ENCODE data around the gene WASHC4. TPM values are rescaled to one million over a fixed set of nuclear protein-coding genes. Genes with fewer than 3 reads are reported as not detected.
"Not testable (repeated sequence)": the region's sequence is repeated elsewhere in the genome, so short reads cannot be mapped to it uniquely, and the experiment has no call there.

Gene WASHC4
- total RNA-seq, 1 experiment from 2014 or later, result 35.8 TPM

DNA sequence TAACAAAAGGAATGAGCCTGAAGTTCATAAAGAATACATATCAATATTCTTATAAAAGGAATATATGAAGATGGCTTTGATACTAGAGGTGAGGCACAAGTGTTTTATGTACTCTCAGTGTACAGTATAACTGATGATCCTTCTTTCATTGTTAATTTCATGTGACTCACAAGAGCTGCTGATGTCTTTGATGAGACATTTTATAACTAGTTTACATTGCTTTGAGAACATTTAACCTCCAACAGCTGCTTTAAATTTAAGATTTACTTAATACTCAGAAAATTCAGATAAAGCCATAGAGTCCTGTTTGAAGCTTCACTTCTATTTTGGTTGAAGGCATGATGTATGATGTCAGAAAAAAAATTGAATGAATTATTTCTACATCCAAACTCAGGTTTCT lies 59.8 kb downstream of the WASHC4 start:
- DNase-seq (ENCODE audit: low spot score), result no peak

DNA sequence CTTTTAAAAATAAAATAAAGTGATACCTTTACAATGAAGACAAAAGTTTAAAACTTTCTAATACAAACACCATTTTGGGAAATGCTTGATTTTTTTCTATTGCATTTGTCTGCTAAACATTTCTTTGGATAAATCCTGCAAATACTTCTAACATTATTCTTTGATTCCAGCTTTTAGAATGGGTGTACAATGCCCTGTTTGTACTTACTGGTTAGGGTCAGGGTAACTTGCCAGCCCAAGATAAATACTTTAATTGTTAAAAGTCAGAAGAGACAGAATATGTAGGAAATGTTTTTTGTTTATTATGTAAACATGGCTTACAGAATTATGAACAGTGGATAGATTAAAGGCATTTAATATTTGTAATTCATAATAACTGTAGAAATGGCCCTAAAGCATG lies 60.5 kb downstream of the WASHC4 start:
- DNase-seq (ENCODE audit: low spot score), result no peak

DNA sequence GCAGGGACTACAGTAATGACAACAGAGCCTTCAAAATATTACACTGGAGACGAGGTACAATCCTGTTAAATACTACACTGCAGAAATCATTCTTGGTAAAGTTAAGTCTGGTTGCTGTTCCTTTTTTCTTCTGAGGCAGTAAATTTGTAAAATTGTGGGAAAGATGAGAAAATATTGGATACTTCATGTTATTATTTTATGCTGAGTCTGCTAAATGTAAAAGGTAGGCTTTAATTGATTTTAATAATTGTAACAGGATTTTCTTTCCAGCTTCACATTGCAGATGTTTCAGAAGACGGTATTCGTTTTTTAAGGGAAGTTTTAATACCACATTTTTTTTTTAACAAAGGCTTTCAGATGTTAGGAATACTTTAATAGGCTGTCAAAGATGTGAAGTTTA lies 62.6 kb downstream of the WASHC4 start:
- no peak for DNase-seq (ENCODE audit: low spot score)

DNA sequence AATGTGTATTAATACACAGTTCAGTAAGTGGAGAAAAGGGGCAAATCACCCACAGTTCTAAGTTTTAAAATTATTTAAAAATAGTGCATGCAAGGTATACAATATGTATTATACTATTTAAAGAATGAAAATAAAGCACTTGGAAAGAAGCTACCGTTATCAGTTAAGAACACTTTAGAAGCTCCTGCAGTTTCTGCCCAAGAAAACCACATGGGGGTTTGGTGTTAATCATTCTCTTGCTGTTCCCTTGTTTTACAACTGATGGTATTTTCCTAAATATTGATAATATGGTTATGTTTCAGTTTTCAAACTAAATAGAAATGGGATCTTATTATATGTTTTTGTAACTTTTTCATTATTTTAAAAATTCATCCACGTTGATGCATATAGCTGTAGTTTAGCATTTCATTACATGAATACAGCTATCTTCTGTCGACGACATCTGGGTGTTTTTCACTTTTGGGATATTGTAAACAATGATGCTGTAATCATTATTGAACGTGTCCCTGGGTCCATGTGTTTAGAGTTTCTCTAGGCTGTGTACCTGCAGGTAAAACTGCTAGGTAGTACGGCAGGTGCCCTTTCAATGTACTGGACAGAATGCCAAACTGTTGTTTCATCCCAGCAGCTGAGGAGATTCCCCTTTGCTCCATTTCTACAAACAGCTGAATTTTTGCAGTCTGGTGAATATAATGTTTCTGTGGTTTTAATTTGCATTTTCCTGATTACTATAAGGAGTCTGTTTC lies 64.3 kb downstream of the WASHC4 start:
- DNase-seq (ENCODE audit: low spot score), result no peak

DNA sequence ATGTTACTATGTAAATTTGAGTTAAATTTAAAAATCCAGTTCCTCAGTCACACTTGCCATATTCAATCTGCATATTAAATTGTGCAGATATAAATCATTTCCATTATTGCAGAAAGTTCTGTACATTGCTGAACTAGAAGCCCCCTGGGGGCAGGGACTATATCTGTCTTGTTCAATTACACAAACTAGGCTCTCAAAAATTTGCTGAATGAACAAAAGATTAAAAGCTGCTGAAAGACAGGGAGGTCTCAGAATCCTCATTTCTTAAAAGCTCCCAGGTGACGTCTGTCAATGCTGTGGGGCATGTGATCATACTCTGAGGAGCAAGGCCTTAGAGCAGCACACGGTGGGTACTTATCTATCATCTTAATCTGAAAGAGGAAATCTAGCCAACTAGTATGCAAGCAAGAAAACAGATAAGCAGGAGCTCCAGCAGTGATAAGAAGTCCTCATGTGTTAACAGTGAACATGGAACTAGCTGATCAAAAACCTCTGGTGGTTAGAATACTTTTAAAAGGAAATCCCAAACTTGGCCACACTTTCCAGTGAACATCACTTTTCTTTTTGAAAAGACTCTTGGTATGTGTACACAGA lies 68.0 kb downstream of the WASHC4 start:
- no peak for DNase-seq (ENCODE audit: low spot score)

DNA sequence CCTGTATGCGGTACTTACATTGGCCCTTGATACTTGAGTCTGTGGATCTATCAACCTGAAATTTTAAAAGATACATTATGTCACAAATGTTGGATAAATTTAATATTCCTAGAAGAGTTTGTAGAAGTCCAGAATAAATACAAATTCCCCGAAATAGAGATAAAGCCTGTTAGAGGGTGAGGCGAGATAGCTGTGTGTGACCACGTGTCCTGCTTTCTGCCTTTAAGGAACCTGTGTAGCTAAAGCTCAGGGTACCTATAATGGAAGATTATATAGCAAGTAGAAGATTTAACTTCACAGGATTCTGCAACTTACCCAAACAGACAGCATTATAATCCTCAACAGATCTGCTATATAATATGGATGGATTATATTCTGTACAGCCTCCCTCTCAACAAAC lies 69.7 kb downstream of the WASHC4 start:
- no peak for DNase-seq (ENCODE audit: low spot score)

DNA sequence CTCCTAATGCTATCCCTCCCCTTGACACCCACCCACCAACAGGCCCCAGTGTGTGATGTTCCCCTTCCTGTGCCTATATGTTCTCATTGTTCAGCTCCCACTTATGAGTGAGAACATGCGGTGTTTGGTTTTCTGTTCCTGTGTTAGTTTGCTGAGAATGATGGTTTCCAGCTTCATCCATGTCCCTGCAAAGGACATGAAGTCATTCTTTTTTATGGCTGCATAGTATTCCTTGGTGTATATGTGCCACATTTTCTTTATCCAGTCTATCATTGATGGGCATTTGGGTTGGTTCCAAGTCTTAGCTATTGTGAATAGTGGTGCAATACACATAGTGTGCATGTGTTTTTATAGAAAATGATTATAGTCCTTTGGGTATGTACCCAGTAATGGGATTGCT lies 71.6 kb downstream of the WASHC4 start:
- not testable (repeated sequence) for DNase-seq (ENCODE audit: low spot score)

DNA sequence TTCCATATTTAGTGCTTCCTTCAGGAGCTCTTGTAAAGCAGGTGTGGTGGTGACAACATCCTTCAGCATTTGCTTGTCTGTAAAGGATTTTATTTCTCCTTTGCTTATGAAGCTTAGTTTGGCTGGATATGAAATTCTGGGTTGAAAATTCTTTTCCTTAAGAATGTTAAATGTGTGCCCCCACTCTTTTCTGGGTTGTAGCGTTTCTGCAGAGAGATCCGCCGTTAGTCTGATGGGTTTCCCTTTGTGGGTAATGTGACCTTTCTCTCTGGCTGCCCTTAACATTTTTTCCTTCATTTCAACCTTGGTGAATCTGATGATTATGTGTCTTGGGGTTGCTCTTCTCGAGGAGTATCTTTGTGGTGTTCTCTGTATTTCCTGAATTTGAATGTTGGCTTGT lies 75.9 kb downstream of the WASHC4 start:
- DNase-seq (ENCODE audit: low spot score), result not testable (repeated sequence)

DNA sequence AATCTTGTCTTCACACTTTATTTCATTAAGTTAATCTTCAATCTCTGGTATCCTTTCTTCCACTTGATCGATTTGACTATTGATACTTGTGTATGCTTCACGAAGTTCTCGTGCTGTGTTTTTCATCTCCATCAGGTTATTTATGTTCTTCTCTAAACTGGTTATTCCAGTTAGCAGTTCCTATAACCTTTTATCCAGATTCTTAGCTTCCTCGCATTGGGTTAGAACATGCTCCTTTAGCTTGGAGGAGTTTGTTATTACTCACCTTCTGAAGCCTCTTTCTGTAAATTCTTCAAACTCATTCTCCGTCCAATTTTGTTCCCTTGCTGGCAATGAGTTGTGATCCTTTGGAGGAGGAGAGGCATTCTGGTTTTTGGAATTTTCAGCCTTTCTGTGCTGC lies 76.4 kb downstream of the WASHC4 start:
- DNase-seq (ENCODE audit: low spot score), result not testable (repeated sequence)

DNA sequence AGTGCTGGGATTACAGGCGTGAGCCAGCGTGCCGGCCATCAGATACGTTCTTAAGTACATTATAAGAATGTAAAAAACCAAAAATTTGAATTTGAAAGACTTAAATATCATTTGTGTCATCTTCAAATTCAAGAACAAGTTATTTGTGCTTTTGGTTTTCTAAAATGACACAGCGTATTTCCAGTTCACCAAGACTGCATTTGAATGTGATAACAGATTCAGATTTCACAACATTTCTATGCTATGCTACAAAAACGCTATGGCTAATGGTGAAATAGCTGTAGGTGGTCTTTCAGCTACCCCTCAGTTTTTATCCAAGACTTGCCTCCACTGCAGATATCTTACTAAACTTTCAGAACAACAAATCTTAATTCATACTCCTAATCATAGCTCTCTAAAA lies 81.8 kb downstream of the WASHC4 start:
- DNase-seq (ENCODE audit: low spot score), result no peak

DNA sequence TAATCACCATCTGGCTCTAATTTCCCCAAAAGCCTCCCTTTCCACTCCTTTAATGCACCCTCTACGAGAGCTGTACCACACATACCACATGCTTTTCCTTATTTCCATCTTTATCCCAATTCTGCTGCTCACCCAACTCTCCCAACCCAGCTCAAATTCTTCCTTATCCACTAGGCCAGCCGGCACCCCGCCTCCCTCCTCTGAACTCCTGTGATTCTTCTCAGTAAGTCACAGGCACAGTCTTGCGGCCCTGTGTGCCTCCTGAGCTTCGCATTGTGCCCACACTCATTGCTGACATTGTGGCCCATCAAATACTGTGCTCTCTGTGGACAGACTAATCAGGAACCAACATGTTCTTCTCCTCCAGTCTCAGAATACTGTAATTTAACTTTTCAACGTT lies 83.0 kb downstream of the WASHC4 start:
- no peak for DNase-seq (ENCODE audit: low spot score)

DNA sequence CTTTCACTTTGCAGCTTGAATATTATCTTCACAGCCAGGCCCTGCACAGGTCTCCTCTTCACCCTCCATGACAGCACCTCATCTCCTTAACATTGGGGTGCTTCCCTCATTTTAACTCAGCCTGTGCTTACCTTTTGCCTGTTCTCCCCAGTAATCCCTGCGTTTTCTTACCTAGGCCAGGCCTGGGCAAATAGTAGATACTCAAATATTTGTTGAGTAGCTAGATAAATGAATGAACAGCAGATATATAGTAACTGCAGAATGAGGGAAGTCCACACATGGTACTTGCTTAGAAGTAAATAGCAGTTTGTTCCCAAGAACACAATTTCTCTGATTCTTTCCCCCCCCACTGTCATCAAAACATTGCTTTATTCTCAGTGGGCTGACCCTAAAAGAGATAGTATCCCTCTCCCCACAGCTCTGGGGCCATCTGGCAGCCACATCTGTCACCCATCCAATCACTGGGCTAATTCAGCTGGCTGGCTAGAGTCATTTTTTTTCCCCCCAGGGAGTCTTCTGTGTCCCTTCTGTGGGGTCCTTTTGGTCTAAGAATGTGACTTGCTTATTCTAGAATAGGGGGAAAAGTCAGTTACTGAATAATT lies 85.2 kb downstream of the WASHC4 start:
- no peak for DNase-seq (ENCODE audit: low spot score)

DNA sequence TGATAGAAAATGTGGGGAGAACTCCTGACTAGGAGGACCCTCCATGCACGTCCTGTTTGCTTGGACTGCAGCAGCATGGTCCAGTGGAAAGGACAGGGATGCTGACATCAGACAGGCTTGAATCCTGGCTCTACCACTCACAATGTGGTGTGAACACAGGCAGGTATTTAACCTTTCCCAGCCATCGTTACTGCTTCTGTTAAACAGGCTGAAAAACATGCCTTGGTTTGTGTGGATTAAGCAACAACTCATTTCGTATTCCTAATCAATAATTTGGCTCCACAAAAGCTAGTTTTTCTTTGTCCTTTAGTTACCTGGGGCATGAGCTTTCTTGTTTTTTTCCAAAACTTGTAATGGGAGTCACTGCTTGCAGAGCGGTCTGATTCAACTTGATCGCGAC lies 87.4 kb downstream of the WASHC4 start:
- DNase-seq (ENCODE audit: low spot score), result no peak

DNA sequence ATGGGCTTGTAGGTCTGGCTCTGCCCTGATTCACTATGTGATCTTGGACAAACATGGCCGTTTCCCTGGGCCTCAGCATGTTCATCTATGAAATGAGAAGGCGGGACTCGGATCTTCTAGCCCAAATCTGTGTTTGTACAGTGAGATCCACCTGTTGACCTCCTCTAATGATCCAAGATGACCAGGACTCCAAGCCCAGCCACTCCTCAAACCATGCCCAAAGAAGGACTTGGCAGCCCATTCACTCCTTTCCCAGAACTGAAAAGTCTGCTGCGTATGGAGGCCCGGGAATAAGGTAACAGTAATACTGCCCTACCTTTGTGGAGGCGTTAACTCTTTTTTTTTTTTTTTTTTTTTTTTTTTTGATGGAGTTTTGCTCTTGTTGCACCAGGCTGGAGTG lies 88.6 kb downstream of the WASHC4 start:
- DNase-seq (ENCODE audit: low spot score), result no peak

DNA sequence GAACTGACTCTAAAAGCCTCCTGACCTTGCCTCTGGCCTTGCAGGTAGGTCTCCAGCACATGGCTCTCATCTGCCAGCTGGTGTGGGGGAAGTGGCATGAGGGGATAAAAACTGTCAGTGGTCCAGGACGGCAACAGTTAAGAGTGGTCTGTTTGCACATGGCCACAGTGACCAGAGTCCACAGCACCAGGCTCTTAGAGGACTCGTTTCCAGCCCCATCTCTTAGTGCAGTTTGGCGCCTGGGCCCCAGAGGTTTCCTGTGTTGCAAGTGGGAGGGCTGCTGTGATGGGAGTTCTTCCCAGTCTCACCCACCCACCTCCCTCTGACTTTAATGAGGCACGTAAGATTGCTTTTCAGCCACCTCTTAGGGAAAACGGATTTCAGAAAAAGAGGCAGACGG lies 91.4 kb downstream of the WASHC4 start:
- DNase-seq (ENCODE audit: low spot score), result no peak

DNA sequence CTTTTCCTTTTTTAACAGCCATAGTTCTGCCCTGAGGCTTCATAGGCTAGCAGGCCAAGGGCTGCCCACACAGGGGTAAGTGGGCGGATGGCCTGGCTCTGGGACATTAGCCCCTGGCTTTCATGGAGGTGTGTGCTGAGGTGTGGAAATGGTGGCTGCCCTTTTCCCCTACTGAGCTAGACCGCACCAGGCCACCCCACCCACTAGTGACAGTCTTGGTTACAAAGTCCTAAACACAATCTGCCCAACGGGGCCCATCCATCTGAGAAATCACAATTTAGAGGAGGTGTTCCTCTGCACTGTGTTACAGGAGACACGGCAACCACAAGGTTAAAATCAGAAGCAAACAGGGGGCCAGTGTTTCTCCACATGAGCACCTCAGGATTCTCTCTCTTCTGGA lies 92.9 kb downstream of the WASHC4 start:
- DNase-seq (ENCODE audit: low spot score), result no peak

DNA sequence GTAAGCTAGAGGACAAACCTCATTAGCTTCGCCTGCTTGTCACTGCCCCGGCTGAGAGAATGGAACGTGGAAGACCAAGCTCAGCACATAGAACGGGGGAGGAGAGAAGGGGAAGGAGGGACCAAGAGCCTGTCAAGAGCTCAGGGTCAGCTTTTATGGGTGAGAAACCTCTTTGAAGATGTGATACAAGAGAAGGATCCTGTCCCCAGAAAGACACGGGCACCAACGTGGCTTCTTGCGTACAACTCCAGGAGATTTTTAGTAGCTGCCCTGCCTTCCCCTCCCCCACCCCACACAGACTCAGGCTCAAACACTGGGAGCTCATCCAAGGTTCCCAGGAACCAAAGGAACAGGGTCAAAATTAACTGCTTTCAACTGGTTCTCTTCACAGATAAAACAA lies 93.8 kb downstream of the WASHC4 start:
- no peak for DNase-seq (ENCODE audit: low spot score)

DNA sequence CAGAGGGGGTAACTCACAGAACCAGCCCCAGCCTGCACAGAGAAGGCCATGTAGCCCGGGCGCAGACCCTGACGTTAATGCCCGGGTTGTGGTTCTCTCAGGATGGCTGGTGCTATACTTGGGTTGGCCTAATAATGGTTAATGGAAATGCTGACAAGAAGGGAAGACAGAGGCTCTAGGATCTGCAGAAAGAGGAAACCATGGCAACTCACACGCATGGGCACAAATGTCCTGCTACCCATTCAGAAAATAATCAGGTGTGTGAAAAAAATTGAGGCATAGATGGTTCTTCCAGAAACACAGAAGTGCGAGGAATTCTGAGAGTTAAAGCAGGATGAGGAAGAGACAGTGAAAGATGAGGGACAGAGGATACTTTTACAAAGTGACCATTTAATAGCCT lies 94.7 kb downstream of the WASHC4 start:
- no peak for DNase-seq (ENCODE audit: low spot score)

DNA sequence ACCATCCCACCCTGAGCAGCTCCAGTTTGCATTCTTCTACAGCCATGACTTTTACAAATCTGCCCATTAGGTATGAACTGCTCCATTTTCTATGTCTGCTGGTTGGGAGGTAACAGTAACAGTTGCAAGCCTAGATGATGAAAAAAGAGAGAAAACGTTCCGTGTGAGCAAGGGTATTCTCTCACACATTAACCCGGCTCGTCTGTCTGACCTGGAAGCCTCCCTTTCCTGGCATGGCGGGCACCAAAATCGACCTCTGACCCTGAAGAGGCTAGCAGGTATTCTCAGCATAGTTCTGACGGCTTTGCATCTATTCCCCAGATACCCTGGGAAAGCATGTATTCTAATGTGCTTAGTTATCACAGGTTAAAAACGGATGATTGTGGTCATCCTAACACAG lies 96.6 kb downstream of the WASHC4 start:
- DNase-seq (ENCODE audit: low spot score), result no peak

DNA sequence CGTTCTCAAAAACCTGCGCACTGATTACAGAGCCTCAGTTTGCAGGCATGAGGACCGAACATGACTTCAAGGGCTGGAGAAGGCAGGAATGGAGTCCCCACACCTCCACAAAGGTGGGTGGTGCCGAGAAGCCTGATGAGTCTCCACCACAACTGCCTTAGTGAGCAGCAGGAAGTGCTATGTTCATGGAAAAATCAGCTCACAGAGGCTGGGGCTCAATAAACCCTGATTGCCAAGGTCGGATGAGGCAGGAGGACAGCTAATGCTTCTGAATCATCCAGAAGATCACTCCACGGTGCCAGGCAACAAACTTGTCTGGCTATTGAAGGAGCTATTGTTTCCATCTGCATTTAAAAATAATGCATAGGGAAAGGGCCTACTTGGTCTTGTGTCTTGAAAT lies 97.4 kb downstream of the WASHC4 start:
- DNase-seq (ENCODE audit: low spot score), result no peak

DNA sequence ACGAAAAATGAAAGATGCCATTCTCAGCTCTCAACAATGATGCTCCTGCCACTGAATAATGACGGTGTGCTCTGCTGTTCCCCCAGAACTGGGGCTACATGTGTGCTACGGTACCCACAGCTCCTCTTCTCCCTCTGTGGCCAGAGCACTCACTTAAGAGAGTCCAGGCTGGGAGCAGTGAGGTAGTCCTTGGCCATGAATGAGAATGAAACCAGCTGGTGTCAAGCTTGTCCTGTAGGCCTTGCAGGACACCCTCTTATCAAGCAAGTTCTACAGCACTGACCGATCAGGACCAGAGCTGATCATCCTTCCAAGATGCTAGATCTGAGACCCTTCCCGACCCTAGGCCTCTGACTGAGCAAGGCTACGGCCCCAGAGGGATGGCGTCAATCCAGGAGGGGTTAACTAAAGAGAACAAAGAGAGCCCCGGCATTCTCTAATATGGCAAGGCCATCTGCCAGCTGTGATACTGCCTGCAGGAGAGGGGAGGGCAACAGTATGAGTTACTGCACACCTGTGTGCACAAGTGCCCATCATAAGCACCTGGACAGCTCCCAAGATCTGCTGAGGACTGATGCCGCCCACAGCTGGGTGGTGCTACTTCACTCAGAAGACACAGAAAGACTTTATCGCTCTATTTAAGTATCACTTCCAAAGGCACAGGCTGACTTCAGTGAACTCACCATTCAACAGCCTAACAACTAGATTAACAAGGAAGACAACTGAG lies 98.0 kb downstream of the WASHC4 start:
- no peak for DNase-seq (ENCODE audit: low spot score)

DNA sequence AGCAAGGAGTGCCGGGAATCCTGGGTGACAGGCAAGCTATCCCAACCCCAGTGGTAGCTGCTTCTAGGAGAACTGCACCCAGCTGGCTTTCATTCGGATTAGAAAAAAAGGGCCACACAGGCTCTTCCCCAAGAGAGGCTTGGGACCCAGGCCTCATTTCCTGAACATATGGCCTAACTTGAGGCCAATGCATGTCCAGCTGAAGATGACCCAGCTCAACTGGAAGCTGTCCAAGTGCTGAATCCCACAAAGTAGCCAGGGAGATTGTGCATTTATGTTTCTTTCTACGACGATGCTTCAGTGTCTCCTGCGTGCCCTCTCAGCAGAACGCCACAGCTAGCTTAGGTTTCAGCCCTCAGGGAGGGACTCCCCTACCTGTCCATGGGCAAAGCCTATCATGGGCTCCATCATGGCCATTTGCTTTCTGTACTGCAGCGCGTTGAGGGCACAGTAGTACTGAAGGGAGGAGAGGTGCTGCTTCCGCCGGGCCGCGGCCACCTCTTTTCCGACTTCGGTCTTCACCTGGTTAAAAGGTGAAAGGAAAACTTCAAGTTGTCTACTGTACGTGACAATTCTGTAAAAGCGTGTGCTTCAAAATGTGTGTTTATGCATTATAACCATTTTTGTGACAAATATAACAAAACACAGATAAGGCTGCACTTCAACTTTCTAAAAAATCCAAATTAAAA lies 99.3 kb downstream of the WASHC4 start:
- DNase-seq (ENCODE audit: low spot score), result no peak

All from H4 (cell line).